HCT116 (cell line): ENCODE results near the gene MAGEA3. TPM values are rescaled to one million over a fixed set of nuclear protein-coding genes. Genes with fewer than 3 reads are reported as not detected.
"Not testable (repeated sequence)": the region's sequence is repeated elsewhere in the genome, so short reads cannot be mapped to it uniquely, and the experiment has no call there.

Experiments used
- ATAC-seq: fragments of 200-7000 bp; cut with Tn5 transposase; 2 replicates; pipeline ENCODE4 v1.9.1; 2020; ENCODE audit warnings: mild to moderate bottlenecking, moderate library complexity
- BruUV-seq: library from RNA; stranded (reverse); fragments of 400-500 nt; replicated peaks from 2 replicates; lab custom pipeline; 2021; lab: Mats Ljungman, UMichigan
- CTCF ChIA-PET: fragments of 300-600 bp; sonication (Branson Sonifier 250); formaldehyde crosslinking; loops from one replicate; lab custom pipeline; 2021; ENCODE audit warnings: antibody characterized with exemption; lab: Charles Lee
- POLR2A ChIA-PET: fragments of 300-600, 350-600 bp; sonication (Branson Sonifier 250); formaldehyde crosslinking; loops from one replicate; lab custom pipeline; 2021; ENCODE audit warnings: antibody characterized with exemption; lab: Charles Lee
- RAD21 ChIA-PET, 2 experiments: fragments of 300-600 bp; sonication (Branson Sonifier 250); formaldehyde crosslinking; loops; one replicate each; lab custom pipeline; 2023; ENCODE audit warnings: low total read pairs in 2 of 2; ENCODE audit not compliant: uncharacterized antibody in 2 of 2, unreplicated experiment in 2 of 2, low non-redundant PET in 1 of 2; lab: Charles Lee
- DNase-seq: peaks from one replicate; pipeline ENCODE4 v3.0.0-alpha.2; 2010; ENCODE audit warnings: low read depth, low spot score
- H2AFZ ChIP-seq: fragments of 200-600 bp; shearing (Covaris generic), sonication (generic); 2 replicates; pipeline ENCODE4 v1.6.1; 2017; ENCODE audit warnings: low read depth, mixed run types, mixed read lengths, antibody characterized with exemption, low read length; ENCODE audit not compliant: poor library complexity, severe bottlenecking
- H3K27ac ChIP-seq: 2 replicates; pipeline ENCODE4 v1.5.1; 2012; ENCODE audit warnings: low read depth, low read length
- H3K27me3 ChIP-seq: fragments of 200-600 bp; sonication (generic); 2 replicates; pipeline ENCODE4 v1.6.1; 2016; ENCODE audit warnings: mixed run types, low read length, mixed read lengths; ENCODE audit not compliant: insufficient read depth
- H3K36me3 ChIP-seq, 2 experiments: fragments of 200-500 bp in 1 of 2; fragments of 200-600 bp in 1 of 2; sonication (Bioruptor generic) in 1 of 2; sonication (generic) in 1 of 2; 2 replicates each; pipeline versions ENCODE4 v1.5.1 to v1.6.1; 2014 to 2016; ENCODE audit warnings: low read length in 2 of 2, inconsistent platforms in 1 of 2, mixed read lengths in 1 of 2, mixed run types in 1 of 2; ENCODE audit not compliant: insufficient read depth in 2 of 2, control insufficient read depth in 1 of 2
- H3K4me1 ChIP-seq, 2 experiments: fragments of 200-600 bp in 1 of 2; sonication (generic) in 1 of 2; 2 replicates each; pipeline versions ENCODE4 v1.5.1 to v1.6.1; 2012 to 2017; ENCODE audit warnings: low read length in 2 of 2, inconsistent platforms in 1 of 2, mild to moderate bottlenecking in 1 of 2, mixed read lengths in 1 of 2, mixed run types in 1 of 2, moderate library complexity in 1 of 2; ENCODE audit not compliant: insufficient read depth in 2 of 2, control insufficient read depth in 1 of 2
- H3K4me2 ChIP-seq: fragments of 200-600 bp; sonication (generic); 2 replicates; pipeline ENCODE4 v1.6.1; 2017; ENCODE audit warnings: mixed run types, low read length, mixed read lengths
- H3K4me3 ChIP-seq, 2 experiments: fragments of 200-600 bp in 1 of 2; sonication (generic) in 1 of 2; replicated peaks in 1 of 2; 2 replicates each; pipeline ENCODE4 v1.5.1; 2011 to 2016; ENCODE audit warnings: low read length in 2 of 2, control low read depth in 1 of 2, low read depth in 1 of 2, mild to moderate bottlenecking in 1 of 2, mixed read lengths in 1 of 2, mixed run types in 1 of 2
- H3K79me2 ChIP-seq: fragments of 200-600 bp; sonication (generic); 2 replicates; pipeline ENCODE4 v1.6.1; 2017; ENCODE audit warnings: mild to moderate bottlenecking, mixed run types, low read length, moderate library complexity, mixed read lengths; ENCODE audit not compliant: insufficient read depth
- H3K9ac ChIP-seq: fragments of 200-600 bp; sonication (generic); 2 replicates; pipeline ENCODE4 v1.6.1; 2016; ENCODE audit warnings: low read length, mixed read lengths
- H3K9me2 ChIP-seq: fragments of 200-600 bp; sonication (generic), shearing (Covaris generic); 2 replicates; pipeline ENCODE4 v1.6.1; 2017; ENCODE audit warnings: mixed run types, mild to moderate bottlenecking, moderate library complexity; ENCODE audit not compliant: insufficient read depth
- H3K9me3 ChIP-seq, 2 experiments: fragments of 200-500 bp in 1 of 2; fragments of 200-600 bp in 1 of 2; sonication (Bioruptor generic) in 1 of 2; sonication (generic) in 1 of 2; 2 replicates each; pipeline ENCODE4 v1.6.1; 2014 to 2017; ENCODE audit warnings: low read length in 2 of 2, mixed read lengths in 2 of 2, inconsistent platforms in 1 of 2, low read depth in 1 of 2, mild to moderate bottlenecking in 1 of 2, mixed run types in 1 of 2, moderate library complexity in 1 of 2; ENCODE audit not compliant: control insufficient read depth in 1 of 2, insufficient read depth in 1 of 2
- H4K20me1 ChIP-seq: fragments of 200-600 bp; sonication (generic), shearing (Covaris generic); 2 replicates; pipeline ENCODE4 v1.6.1; 2017; ENCODE audit warnings: mixed run types, mild to moderate bottlenecking, moderate library complexity; ENCODE audit not compliant: insufficient read depth
- EGR1 ChIP-seq: IDR thresholded peaks from 2 replicates; pipeline ENCODE4 v1.6.1; 2012; ENCODE audit warnings: low read depth
- MAX ChIP-seq: IDR thresholded peaks from 2 replicates; pipeline ENCODE4 v1.6.1; 2012
- REST ChIP-seq: IDR thresholded peaks from 2 replicates; pipeline ENCODE4 v1.6.1; 2012; ENCODE audit warnings: low read depth
- SIN3A ChIP-seq: IDR thresholded peaks from 2 replicates; pipeline ENCODE4 v1.6.1; 2012; ENCODE audit warnings: low read depth
- intact Hi-C: fragments of 100-400 bp; cut with micrococcal nuclease; formaldehyde crosslinking; loops from 2 replicates; pipeline ENCODE4 v1.10.0; 2022
- total RNA-seq: library from RNA; stranded (reverse); gene quantifications from one replicate; pipeline ENCODE4 v1.2.1, GENCODE V29; 2021; ENCODE audit not compliant: unreplicated experiment

Gene MAGEA3
- total RNA-seq, 1 experiment from 2014 or later = 92.7 TPM

GRCh38 chrX:152734143-152734858, 35.7 kb downstream of the MAGEA3 start:
- H3K27ac ChIP-seq, H3K4me3 ChIP-seq, H3K9me3 ChIP-seq, DNase-seq, H3K9me2 ChIP-seq, H3K4me1 ChIP-seq, H2AFZ ChIP-seq, H4K20me1 ChIP-seq, ATAC-seq, H3K9ac ChIP-seq, BruUV-seq, intact Hi-C loops, POLR2A ChIA-PET, H3K79me2 ChIP-seq, H3K27me3 ChIP-seq, H3K36me3 ChIP-seq, H3K4me2 ChIP-seq, RAD21 ChIA-PET, CTCF ChIA-PET: not testable (repeated sequence)

- no peak overlapping the region for H3K9ac ChIP-seq
- no TSS peak for BruUV-seq
- H3K79me2 ChIP-seq = no peaks in the 10 kb centered on the region
- H3K27me3 ChIP-seq = no peaks in the 10 kb centered on the region
- H3K4me2 ChIP-seq = no peak overlapping the region
- no peaks in the 10 kb centered on the region for H3K4me1 ChIP-seq
- H3K27ac ChIP-seq = no peak overlapping the region
- H3K4me3 ChIP-seq = no peak overlapping the region
- H2AFZ ChIP-seq = no peak overlapping the region
- no peaks in the 10 kb centered on the region for H4K20me1 ChIP-seq
- H3K9me2 ChIP-seq = no peaks in the 10 kb centered on the region
- intact Hi-C loops = no loop called here
- DNase-seq = no peak
- ChIA-PET POLR2A (no interaction called here), RAD21 (no interaction called here)
- no peak for TF ChIP-seq SIN3A
- TF ChIP-seq MAX = no peak
- TF ChIP-seq REST = no peak
- TF ChIP-seq EGR1 = no peak
- TF ChIP-seq, all 23 proteins: peak for 0
- no peaks in the 10 kb centered on the region for H3K9me3 ChIP-seq
- ATAC-seq = no peak
- CTCF ChIA-PET = no interaction called here
- no peaks in the 10 kb centered on the region for H3K36me3 ChIP-seq
Observed at GRCh38 chrX:152735101-152735500, 36.5 kb downstream of the MAGEA3 start.
